H1 (cell line): ENCODE data around the gene GRIK4. TPM values are rescaled to one million over a fixed set of nuclear protein-coding genes. Genes with fewer than 3 reads are reported as not detected.

ENCODE experiments used
- ASH2L ChIP-seq: fragments of 200-600, 300-600 bp; sonication (generic); IDR thresholded peaks from one replicate; pipeline ENCODE4 v1.7.1; 2017; ENCODE audit warnings: low read length
- BCL11A ChIP-seq, 2 experiments: IDR thresholded peaks; one replicate each; pipeline ENCODE4 v1.6.1; 2011; ENCODE audit warnings: low read depth in 2 of 2, low read length in 2 of 2, mild to moderate bottlenecking in 2 of 2
- CTCF ChIP-seq, 3 experiments: IDR thresholded peaks; 1 replicate in 2 of 3; 2 replicates in 1 of 3; pipeline versions ENCODE4 v1.5.1 to v1.6.1; 2011; ENCODE audit warnings: low read length in 3 of 3, mild to moderate bottlenecking in 3 of 3, inconsistent platforms in 2 of 3, low read depth in 1 of 3, moderate library complexity in 1 of 3; ENCODE audit not compliant: insufficient read depth in 1 of 3; ENCODE audit errors: control extremely low read depth in 1 of 3
- E2F6 ChIP-seq: IDR thresholded peaks from 2 replicates; pipeline ENCODE4 v1.6.1; 2012; ENCODE audit warnings: inconsistent platforms
- EP300 ChIP-seq, 2 experiments: IDR thresholded peaks; 1 replicate in 1 of 2; 2 replicates in 1 of 2; pipeline ENCODE4 v1.6.1; 2011 to 2012; ENCODE audit warnings: low read depth in 2 of 2, low read length in 2 of 2, mild to moderate bottlenecking in 2 of 2, borderline replicate concordance in 1 of 2, inconsistent platforms in 1 of 2, moderate library complexity in 1 of 2
- EZH2 ChIP-seq: fragments of 200-600 bp; sonication (generic); IDR thresholded peaks from 2 replicates; pipeline ENCODE4 v1.7.1; 2012; ENCODE audit warnings: low read depth, mild to moderate bottlenecking, moderate library complexity, low read length, inconsistent platforms; ENCODE audit not compliant: severe bottlenecking
- GTF2F1 ChIP-seq: IDR thresholded peaks from 2 replicates; pipeline ENCODE4 v1.6.1; 2012; ENCODE audit warnings: low read depth, low read length, improper control_type of control experiment, borderline replicate concordance
- HDAC2 ChIP-seq, 2 experiments: fragments of 300-600 bp in 1 of 2; sonication (generic) in 1 of 2; IDR thresholded peaks; 2 replicates each; pipeline ENCODE4 v1.6.1; 2011 to 2012; ENCODE audit warnings: low read depth in 2 of 2, low read length in 2 of 2, mild to moderate bottlenecking in 2 of 2, moderate library complexity in 2 of 2, borderline replicate concordance in 1 of 2, inconsistent platforms in 1 of 2
- MAFK ChIP-seq: IDR thresholded peaks from 2 replicates; pipeline ENCODE4 v1.6.1; 2012; ENCODE audit warnings: low read depth, mild to moderate bottlenecking, improper control_type of control experiment, low read length
- MAX ChIP-seq: IDR thresholded peaks from 2 replicates; pipeline ENCODE4 v1.6.1; 2012; ENCODE audit warnings: inconsistent platforms
- NANOG ChIP-seq: IDR thresholded peaks from 2 replicates; pipeline ENCODE4 v1.6.1; 2011; ENCODE audit warnings: low read length, low read depth, mild to moderate bottlenecking, inconsistent platforms; ENCODE audit not compliant: insufficient read depth, poor library complexity, severe bottlenecking
- SAP30 ChIP-seq: fragments of 300-600 bp; sonication (generic); IDR thresholded peaks from 2 replicates; pipeline ENCODE4 v1.7.1; 2012; ENCODE audit warnings: low read length, moderate library complexity, mild to moderate bottlenecking, inconsistent platforms; ENCODE audit not compliant: insufficient read depth, insufficient replicate concordance
- SIN3A ChIP-seq, 2 experiments: IDR thresholded peaks in 1 of 2; conservative IDR thresholded peaks in 1 of 2; 2 replicates each; pipeline ENCODE4 v1.6.1; 2011 to 2012; ENCODE audit warnings: low read length in 2 of 2, improper control_type of control experiment in 1 of 2, low read depth in 1 of 2, mild to moderate bottlenecking in 1 of 2
- polyA plus RNA-seq, 7 experiments: library from polyadenylated mRNA; depleted of rRNA in 3 of 7; stranded (reverse) in 5 of 7; unstranded in 2 of 7; fragments of >200 nt in 5 of 7; fragments of 200-250 nt in 2 of 7; gene quantifications; 1 replicate in 5 of 7; 2 replicates in 1 of 7; 4 replicates in 1 of 7; pipeline versions ENCODE4 v1.2.1 to v1.2.3, GENCODE V29; 2011 to 2013; ENCODE audit warnings: missing spikeins in 2 of 7, mixed read lengths in 2 of 7
- total RNA-seq: library from RNA; stranded (reverse); fragmentation: NEBNext Ultra II Directional; extraction: Animal tissue kit (Norgen Biotek cat#: 25700); gene quantifications from 2 replicates; pipeline ENCODE4 v1.2.1, GENCODE V29; 2021

Gene GRIK4
- total and polyA plus RNA-seq, 2 of the 8 experiments (the other 6 are each of a cell fraction or from before 2014, with no cell fraction given) = 1.2 to 2.9 TPM

- TF ChIP-seq SIN3A (conservative IDR thresholded peaks at IDR 0.05 in 1 of 2, IDR thresholded peaks at IDR 0.05 in 1 of 2; ENCODE audit: low read depth in 1 of 2, low read length in 2 of 2) (no peak), EP300 (IDR thresholded peaks at IDR 0.05; ENCODE audit: borderline replicate concordance in 1 of 2, low read depth in 2 of 2, low read length in 2 of 2) (no peak), ASH2L (no peak), E2F6 (peak; percentile 63), MAFK (no peak), NANOG (no peak), BCL11A (IDR thresholded peaks at IDR 0.05; ENCODE audit: low read depth in 2 of 2, low read length in 2 of 2) (no peak), CTCF (IDR thresholded peaks at IDR 0.05; ENCODE audit: control extremely low read depth in 1 of 3, insufficient read depth in 1 of 3, low read depth in 1 of 3, low read length in 3 of 3) (peak; percentile 50 to 63 (median 51)), MAX (peak; percentile 55), HDAC2 (IDR thresholded peaks at IDR 0.05; ENCODE audit: borderline replicate concordance in 1 of 2, low read depth in 2 of 2, low read length in 2 of 2) (no peak), SAP30 (no peak), GTF2F1 (no peak), EZH2 (no peak)
- TF ChIP-seq, all 59 proteins: peak for 4
Observed at GRCh38 chr11:120629407-120630080, 118.0 kb downstream of the GRIK4 start (continued).
